NB4 (cell line): ENCODE measurements around the gene SLC4A2.

Experiments used
- DNase-seq: peaks from one replicate; pipeline ENCODE4 v3.0.0; 2010; ENCODE audit warnings: low read depth
- H3K4me3 ChIP-seq: one replicate; pipeline ENCODE4 v1.5.1; 2011; ENCODE audit warnings: mild to moderate bottlenecking, low read depth, low read length, moderate library complexity
- MYC ChIP-seq: IDR thresholded peaks from 2 replicates; pipeline ENCODE4 v1.6.1; 2011; ENCODE audit warnings: low read depth, low read length
- POLR2A ChIP-seq: IDR thresholded peaks from 2 replicates; pipeline ENCODE4 v1.6.1; 2011; ENCODE audit warnings: mild to moderate bottlenecking; ENCODE audit not compliant: insufficient read length; ENCODE audit errors: extremely low read depth
- TF ChIP-seq, protein P1 (sequence below): IDR thresholded peaks from 2 replicates; pipeline ENCODE4 v1.6.1; 2011; ENCODE audit warnings: low read depth, low read length
- TF ChIP-seq, protein P2 (sequence below): IDR thresholded peaks from one replicate; pipeline ENCODE4 v1.5.1; 2012; ENCODE audit warnings: low read depth, low read length

Gene SLC4A2

DNA sequence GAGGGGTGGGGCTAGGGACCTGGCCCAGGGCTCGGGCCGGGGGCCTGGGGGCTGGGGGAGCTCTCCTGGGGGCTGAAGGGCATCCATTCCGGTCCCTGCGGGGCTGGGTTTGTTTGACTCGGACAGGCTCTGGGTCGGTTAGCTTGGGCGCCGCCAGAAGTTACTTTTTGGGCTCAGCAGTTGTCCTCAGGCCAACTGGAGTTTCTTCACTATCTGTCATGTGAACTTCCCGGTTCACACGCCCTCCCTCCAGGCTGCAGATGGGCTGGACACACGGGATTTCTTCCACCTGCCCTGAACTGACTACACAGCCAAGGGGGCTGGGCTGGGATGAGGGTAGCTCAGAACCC is 3.8 kb downstream of the SLC4A2 start:
- H3K4me3 ChIP-seq: no peak overlapping the region
- DNase-seq: no peak
- TF ChIP-seq, protein P1, sequence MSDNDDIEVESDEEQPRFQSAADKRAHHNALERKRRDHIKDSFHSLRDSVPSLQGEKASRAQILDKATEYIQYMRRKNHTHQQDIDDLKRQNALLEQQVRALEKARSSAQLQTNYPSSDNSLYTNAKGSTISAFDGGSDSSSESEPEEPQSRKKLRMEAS: no peak
- no peak for TF ChIP-seq MYC
- TF ChIP-seq POLR2A: no peak
- TF ChIP-seq, protein P2, sequence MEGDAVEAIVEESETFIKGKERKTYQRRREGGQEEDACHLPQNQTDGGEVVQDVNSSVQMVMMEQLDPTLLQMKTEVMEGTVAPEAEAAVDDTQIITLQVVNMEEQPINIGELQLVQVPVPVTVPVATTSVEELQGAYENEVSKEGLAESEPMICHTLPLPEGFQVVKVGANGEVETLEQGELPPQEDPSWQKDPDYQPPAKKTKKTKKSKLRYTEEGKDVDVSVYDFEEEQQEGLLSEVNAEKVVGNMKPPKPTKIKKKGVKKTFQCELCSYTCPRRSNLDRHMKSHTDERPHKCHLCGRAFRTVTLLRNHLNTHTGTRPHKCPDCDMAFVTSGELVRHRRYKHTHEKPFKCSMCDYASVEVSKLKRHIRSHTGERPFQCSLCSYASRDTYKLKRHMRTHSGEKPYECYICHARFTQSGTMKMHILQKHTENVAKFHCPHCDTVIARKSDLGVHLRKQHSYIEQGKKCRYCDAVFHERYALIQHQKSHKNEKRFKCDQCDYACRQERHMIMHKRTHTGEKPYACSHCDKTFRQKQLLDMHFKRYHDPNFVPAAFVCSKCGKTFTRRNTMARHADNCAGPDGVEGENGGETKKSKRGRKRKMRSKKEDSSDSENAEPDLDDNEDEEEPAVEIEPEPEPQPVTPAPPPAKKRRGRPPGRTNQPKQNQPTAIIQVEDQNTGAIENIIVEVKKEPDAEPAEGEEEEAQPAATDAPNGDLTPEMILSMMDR: no peak

- TF ChIP-seq POLR2A (no peak), MYC (no peak)
- TF ChIP-seq, protein P1: no peak
- TF ChIP-seq, protein P2: no peak
- H3K4me3 ChIP-seq: no peak overlapping the region
- DNase-seq: no peak
Measured at GRCh38 chr7:151064454-151064853, 5.1 kb downstream of the SLC4A2 start.

GRCh38 chr7:151064993-151065392 is 5.6 kb downstream of the SLC4A2 start:
- no peak overlapping the region for H3K4me3 ChIP-seq
- no peak for DNase-seq
- TF ChIP-seq MYC: no peak
- TF ChIP-seq, protein P2: no peak
- TF ChIP-seq, protein P1: no peak
- no peak for TF ChIP-seq POLR2A

GRCh38 chr7:151065516-151065915 is 6.1 kb downstream of the SLC4A2 start:
- TF ChIP-seq POLR2A: no peak
- TF ChIP-seq, protein P1: no peak
- TF ChIP-seq, protein P2: no peak
- TF ChIP-seq MYC: no peak
- DNase-seq: no peak
- H3K4me3 ChIP-seq: no peak overlapping the region

DNA sequence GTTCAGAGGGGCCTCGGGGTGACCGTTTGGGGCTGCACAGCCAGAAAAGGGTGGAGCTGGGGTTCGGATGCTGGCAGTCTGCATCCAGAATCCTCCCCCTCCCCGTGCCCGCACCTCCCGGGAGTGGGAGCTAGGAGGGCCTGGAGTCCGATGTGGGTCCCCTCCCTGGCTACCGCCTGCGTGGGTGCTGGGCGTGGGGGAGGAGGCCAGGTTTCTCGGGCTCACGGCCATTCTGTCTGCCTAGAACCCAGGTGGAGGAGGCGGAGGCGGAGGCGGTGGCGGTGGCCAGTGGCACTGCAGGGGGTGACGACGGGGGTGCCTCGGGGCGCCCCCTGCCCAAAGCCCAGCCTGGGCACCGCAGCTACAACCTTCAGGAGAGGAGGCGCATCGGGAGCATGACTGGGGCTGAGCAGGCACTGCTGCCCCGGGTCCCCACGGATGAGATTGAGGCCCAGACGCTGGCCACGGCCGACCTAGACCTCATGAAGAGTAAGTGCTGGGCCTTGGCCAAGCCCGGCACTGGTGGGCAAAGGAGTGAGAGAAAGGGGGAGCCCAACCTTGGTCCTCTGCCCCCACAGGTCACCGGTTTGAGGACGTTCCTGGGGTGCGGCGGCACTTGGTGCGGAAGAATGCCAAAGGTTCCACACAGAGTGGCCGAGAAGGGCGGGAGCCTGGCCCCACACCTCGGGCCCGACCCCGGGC is 7.0 kb downstream of the SLC4A2 start:
- TF ChIP-seq MYC (no peak), POLR2A (no peak)
- TF ChIP-seq, protein P2: no peak
- TF ChIP-seq, protein P1: no peak
- no peak for DNase-seq
- no peak overlapping the region for H3K4me3 ChIP-seq
